ENCODE data around the gene ARHGAP44. TPM values are rescaled to one million over a fixed set of nuclear protein-coding genes. Genes with fewer than 3 reads are reported as not detected.

The ARHGAP44 gene
- total and polyA plus RNA-seq, 2 of the 4 experiments (the other 2 are of a cell fraction), result 0.54 to 1.0 TPM

DNA sequence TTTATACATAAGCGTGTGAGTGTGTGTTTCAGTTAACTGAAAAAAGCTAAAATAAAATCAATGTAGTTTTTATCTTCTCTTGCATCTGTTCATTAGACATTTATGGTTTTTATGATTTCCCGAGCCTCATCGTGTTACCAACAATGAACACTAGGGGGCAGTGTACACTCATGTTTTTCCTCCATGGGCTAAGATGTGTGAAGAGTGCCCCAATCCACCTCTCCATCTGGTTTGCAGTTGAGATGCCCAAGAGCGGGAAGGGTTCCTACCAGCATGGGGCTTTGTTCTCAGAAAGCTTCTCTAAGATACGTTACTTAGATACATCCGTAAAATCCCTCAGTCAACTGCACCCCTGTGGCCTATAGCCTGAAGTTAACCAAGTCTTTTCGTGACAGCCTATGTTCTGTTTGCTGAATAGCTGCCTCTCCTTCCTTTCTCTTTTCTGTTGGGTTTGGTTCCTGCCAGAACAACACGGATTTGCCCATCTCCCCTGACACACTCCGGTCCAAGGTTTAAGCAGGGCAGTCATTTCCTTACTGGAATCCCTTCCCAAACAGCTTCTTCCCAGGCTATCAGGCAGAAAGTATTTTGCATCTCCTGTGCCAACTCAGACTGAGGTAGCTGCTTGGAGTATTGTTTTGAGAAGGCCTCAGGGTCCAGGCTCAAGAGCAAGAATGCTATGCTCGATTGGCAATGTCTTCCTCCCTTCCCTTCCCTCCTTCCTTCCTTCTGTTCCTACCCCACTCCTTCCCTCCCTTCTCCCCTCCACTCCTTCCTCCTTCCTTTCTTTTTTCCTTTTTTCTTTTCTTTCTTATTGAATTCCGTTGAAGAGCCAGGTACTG, 241.4 kb downstream of the ARHGAP44 start:
- H3K56ac ChIP-seq (ENCODE audit: extremely low read depth, insufficient read depth, low read length), result no peak overlapping the region
- H2BK15ac ChIP-seq (ENCODE audit: low read depth, low read length), result no peak overlapping the region
- no peaks in the 10 kb centered on the region for H3K4me1 ChIP-seq (ENCODE audit: control insufficient read depth, insufficient read depth, low read length)
- TF ChIP-seq, protein P1, sequence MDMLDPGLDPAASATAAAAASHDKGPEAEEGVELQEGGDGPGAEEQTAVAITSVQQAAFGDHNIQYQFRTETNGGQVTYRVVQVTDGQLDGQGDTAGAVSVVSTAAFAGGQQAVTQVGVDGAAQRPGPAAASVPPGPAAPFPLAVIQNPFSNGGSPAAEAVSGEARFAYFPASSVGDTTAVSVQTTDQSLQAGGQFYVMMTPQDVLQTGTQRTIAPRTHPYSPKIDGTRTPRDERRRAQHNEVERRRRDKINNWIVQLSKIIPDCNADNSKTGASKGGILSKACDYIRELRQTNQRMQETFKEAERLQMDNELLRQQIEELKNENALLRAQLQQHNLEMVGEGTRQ (IDR thresholded peaks at IDR 0.05; ENCODE audit: low read depth, low read length), result no peak
- TF ChIP-seq RAD21 (IDR thresholded peaks at IDR 0.05; ENCODE audit: low read length), result peak; percentile 58
- TF ChIP-seq, protein P2, sequence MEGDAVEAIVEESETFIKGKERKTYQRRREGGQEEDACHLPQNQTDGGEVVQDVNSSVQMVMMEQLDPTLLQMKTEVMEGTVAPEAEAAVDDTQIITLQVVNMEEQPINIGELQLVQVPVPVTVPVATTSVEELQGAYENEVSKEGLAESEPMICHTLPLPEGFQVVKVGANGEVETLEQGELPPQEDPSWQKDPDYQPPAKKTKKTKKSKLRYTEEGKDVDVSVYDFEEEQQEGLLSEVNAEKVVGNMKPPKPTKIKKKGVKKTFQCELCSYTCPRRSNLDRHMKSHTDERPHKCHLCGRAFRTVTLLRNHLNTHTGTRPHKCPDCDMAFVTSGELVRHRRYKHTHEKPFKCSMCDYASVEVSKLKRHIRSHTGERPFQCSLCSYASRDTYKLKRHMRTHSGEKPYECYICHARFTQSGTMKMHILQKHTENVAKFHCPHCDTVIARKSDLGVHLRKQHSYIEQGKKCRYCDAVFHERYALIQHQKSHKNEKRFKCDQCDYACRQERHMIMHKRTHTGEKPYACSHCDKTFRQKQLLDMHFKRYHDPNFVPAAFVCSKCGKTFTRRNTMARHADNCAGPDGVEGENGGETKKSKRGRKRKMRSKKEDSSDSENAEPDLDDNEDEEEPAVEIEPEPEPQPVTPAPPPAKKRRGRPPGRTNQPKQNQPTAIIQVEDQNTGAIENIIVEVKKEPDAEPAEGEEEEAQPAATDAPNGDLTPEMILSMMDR (conservative IDR thresholded peaks at IDR 0.05; ENCODE audit: low read depth, low read length), result peak; percentile 73
- H3K9me1 ChIP-seq (ENCODE audit: insufficient read depth, low read length), result 0 out of 2 replicates have a peak, but pooled peaks cover 2% of the 10 kb centered on the region
- dilution Hi-C loops (cut with HindIII; ENCODE audit: low sequenced_read_pairs, unreplicated experiment) (no loop called here), in situ Hi-C loops (cut with MboI; ENCODE audit: low sequenced_read_pairs) (no loop called here), intact Hi-C loops (cut with micrococcal nuclease) (loop anchor here (1.0 to 10.0 kb wide), 3 partner anchors 564 to 1894 kb away; partner anchors contain the start of gene HS3ST3B1)
- peak; percentile 80 for ATAC-seq (ENCODE audit: low read depth)
- H2AK9ac ChIP-seq (replicated peaks; ENCODE audit: low read depth, low read length, poor library complexity), result no peak overlapping the region
- BruUV-seq (replicated peaks), result no TSS peak
- WGBS, 2 experiments (ENCODE audit: extremely low coverage in 2 of 2, insufficient read length in 1 of 2), result 59% methylated on average over 4 of the region's 11 CpGs; no CpG with 5 or more reads in 1 of the 2 experiments
- no peak overlapping the region for H3K4me3 ChIP-seq (ENCODE audit: insufficient read depth, low read depth, low read length)
- H4K8ac ChIP-seq (ENCODE audit: low read depth in 2 of 2, low read length in 2 of 2), result no peak overlapping the region
- H3K27me3 ChIP-seq (ENCODE audit: control insufficient read depth, insufficient read depth, low read length), result peaks cover 8% of the 10 kb centered on the region
- no peak overlapping the region for H3K14ac ChIP-seq (replicated peaks; ENCODE audit: low read depth, low read length)
- H3K23ac ChIP-seq (ENCODE audit: low read depth, low read length), result no peak overlapping the region
- no peak overlapping the region for H4K91ac ChIP-seq (ENCODE audit: insufficient read depth, low read depth, low read length)
- no peak overlapping the region for H3K4me2 ChIP-seq (ENCODE audit: low read depth, low read length)
- peak overlapping the region; percentile 36 for H2AFZ ChIP-seq (replicated peaks; ENCODE audit: low read length, poor library complexity)
- no peak overlapping the region for H2BK5ac ChIP-seq (ENCODE audit: low read depth, low read length, poor library complexity, severe bottlenecking)
- no peak overlapping the region for H3K9ac ChIP-seq (ENCODE audit: low read depth, low read length)
- H4K5ac ChIP-seq (ENCODE audit: low read depth, low read length), result no peak overlapping the region
- no peak overlapping the region for H2AK5ac ChIP-seq (ENCODE audit: low read depth, low read length)
- no peaks in the 10 kb centered on the region for H3K79me1 ChIP-seq (ENCODE audit: low read depth in 1 of 2, low read length in 2 of 2)
- H2BK20ac ChIP-seq (ENCODE audit: low read depth, low read length), result no peak overlapping the region
- CTCF ChIA-PET, result interaction anchor here (0.7 to 4.4 kb wide), 4 partner anchors 9 to 1320 kb away, joined by 3 to 16 read pairs (median 4); partner anchors contain the start of gene ELAC2
- H3K4ac ChIP-seq (ENCODE audit: low read depth, low read length), result no peak overlapping the region
- H2BK120ac ChIP-seq (ENCODE audit: low read depth, low read length), result no peak overlapping the region
- peak; percentile 50 for DNase-seq
- no peaks in the 10 kb centered on the region for H3K36me3 ChIP-seq (ENCODE audit: control insufficient read depth, insufficient read depth, low read length)
- H4K20me1 ChIP-seq (ENCODE audit: insufficient read depth, low read length), result no peaks in the 10 kb centered on the region
- H3K18ac ChIP-seq (ENCODE audit: low read depth, low read length), result no peak overlapping the region
- POLR2A ChIA-PET (ENCODE audit: unreplicated experiment), result no interaction called here
- H3K27ac ChIP-seq (ENCODE audit: insufficient read depth, low read length), result no peak overlapping the region
- no peaks in the 10 kb centered on the region for H3K9me3 ChIP-seq (ENCODE audit: control insufficient read depth, insufficient read depth, low read length)

All from IMR-90 (cell line).